Hepatocyte (in vitro differentiated cells): ENCODE results near the gene HECW1. TPM values are rescaled to one million over a fixed set of nuclear protein-coding genes. Genes with fewer than 3 reads are reported as not detected.

Experiments
- DNase-seq: peaks from one replicate; pipeline ENCODE4 v3.0.0-alpha.2; 2016; ENCODE audit warnings: low spot score
- H2AFZ ChIP-seq: fragments of 200-600 bp; sonication (generic); 2 replicates; pipeline ENCODE4 v1.6.0; 2016; ENCODE audit warnings: antibody characterized with exemption, mild to moderate bottlenecking
- H3K27ac ChIP-seq: fragments of 200-600 bp; sonication (generic); 2 replicates; pipeline ENCODE4 v1.5.1; 2016; ENCODE audit warnings: mild to moderate bottlenecking
- H3K27me3 ChIP-seq: fragments of 200-600 bp; sonication (generic); 2 replicates; pipeline ENCODE4 v1.6.1; 2016
- H3K36me3 ChIP-seq: fragments of 200-600 bp; sonication (generic); replicated peaks from 2 replicates; pipeline ENCODE4 v1.5.1; 2016; ENCODE audit warnings: low read depth; ENCODE audit not compliant: insufficient read depth
- H3K4me1 ChIP-seq: fragments of 200-600 bp; sonication (generic); 2 replicates; pipeline ENCODE4 v1.5.1; 2016; ENCODE audit warnings: mild to moderate bottlenecking, moderate library complexity; ENCODE audit not compliant: insufficient read depth
- H3K4me2 ChIP-seq: fragments of 200-600 bp; sonication (generic); 2 replicates; pipeline ENCODE4 v1.6.0; 2016
- H3K4me3 ChIP-seq: fragments of 200-600 bp; sonication (generic); 2 replicates; pipeline ENCODE4 v1.5.1; 2016; ENCODE audit warnings: mild to moderate bottlenecking
- H3K79me2 ChIP-seq: fragments of 200-600 bp; sonication (generic); 2 replicates; pipeline ENCODE4 v1.6.0; 2017; ENCODE audit warnings: mild to moderate bottlenecking
- H3K9me2 ChIP-seq: fragments of 200-600 bp; sonication (generic); replicated peaks from 2 replicates; pipeline ENCODE4 v1.6.0; 2017; ENCODE audit warnings: mild to moderate bottlenecking; ENCODE audit not compliant: insufficient read depth
- H3K9me3 ChIP-seq: fragments of 200-600 bp; sonication (generic); 2 replicates; pipeline ENCODE4 v1.5.1; 2016; ENCODE audit warnings: low read depth, mild to moderate bottlenecking
- H4K20me1 ChIP-seq: fragments of 200-600 bp; sonication (generic); 2 replicates; pipeline ENCODE4 v1.6.0; 2016; ENCODE audit warnings: mild to moderate bottlenecking; ENCODE audit not compliant: insufficient read depth, poor library complexity, severe bottlenecking
- EZH2 ChIP-seq: fragments of 200-600 bp; sonication (generic); IDR thresholded peaks from 2 replicates; pipeline ENCODE4 v1.6.1; 2016; ENCODE audit warnings: antibody characterized with exemption, mild to moderate bottlenecking, borderline replicate concordance
- EZH2phosphoT487 ChIP-seq: fragments of 200-600 bp; sonication (generic); IDR thresholded peaks from one replicate; pipeline ENCODE4 v1.6.1; 2018; ENCODE audit warnings: antibody characterized with exemption, mild to moderate bottlenecking, low read depth, moderate library complexity; ENCODE audit not compliant: unreplicated experiment, severe bottlenecking
- WGBS: methylation state at CpG from one replicate; pipeline ENCODE4 v1.1.6; 2016; ENCODE audit warnings: low lambda C conversion rate; ENCODE audit errors: missing lambda C conversion rate; 5-methylcytosine and 5-hydroxymethylcytosine counted together
- polyA plus RNA-seq: library from polyadenylated mRNA; unstranded; fragments of >200 nt; fragmentation: Nextera tagmentation; extraction: Ambion mirVana; gene quantifications from 2 replicates; pipeline ENCODE4 v1.2.1, GENCODE V29; 2016
- total RNA-seq: library from RNA; depleted of rRNA; stranded (reverse); fragments of >200 nt; gene quantifications from 2 replicates; pipeline ENCODE4 v1.2.3, GENCODE V29; 2014
- TF ChIP-seq, protein P1 (sequence below): fragments of 200-600 bp; sonication (generic); IDR thresholded peaks from 2 replicates; pipeline ENCODE4 v1.5.1; 2016; ENCODE audit warnings: antibody characterized with exemption, mild to moderate bottlenecking; ENCODE audit not compliant: poor library complexity

HECW1 gene
- total and polyA plus RNA-seq, 2 experiments from 2014 or later = 1.5 to 7.6 TPM

DNA sequence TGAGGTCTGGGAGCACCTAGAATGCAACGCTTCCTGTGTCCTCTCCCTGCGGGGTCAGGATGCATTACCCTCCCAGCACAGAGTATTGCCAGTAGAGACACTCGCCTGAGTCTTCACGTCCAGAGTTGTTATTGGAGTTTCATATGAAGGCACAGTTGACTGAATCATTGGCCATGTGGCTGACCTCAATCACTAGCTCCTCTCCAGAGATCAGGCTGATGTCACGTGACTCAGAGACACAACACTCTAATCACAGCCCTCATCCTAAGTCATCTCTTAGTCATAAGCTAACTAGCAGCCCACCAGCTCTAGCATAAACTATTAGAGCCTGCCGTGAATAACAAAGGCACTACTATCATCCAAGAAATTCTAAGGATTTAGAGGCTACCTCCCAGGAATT lies 107.8 kb downstream of the HECW1 start:
- WGBS = 84% methylated on average over 6 of the region's 6 CpGs
- TF ChIP-seq, protein P1, sequence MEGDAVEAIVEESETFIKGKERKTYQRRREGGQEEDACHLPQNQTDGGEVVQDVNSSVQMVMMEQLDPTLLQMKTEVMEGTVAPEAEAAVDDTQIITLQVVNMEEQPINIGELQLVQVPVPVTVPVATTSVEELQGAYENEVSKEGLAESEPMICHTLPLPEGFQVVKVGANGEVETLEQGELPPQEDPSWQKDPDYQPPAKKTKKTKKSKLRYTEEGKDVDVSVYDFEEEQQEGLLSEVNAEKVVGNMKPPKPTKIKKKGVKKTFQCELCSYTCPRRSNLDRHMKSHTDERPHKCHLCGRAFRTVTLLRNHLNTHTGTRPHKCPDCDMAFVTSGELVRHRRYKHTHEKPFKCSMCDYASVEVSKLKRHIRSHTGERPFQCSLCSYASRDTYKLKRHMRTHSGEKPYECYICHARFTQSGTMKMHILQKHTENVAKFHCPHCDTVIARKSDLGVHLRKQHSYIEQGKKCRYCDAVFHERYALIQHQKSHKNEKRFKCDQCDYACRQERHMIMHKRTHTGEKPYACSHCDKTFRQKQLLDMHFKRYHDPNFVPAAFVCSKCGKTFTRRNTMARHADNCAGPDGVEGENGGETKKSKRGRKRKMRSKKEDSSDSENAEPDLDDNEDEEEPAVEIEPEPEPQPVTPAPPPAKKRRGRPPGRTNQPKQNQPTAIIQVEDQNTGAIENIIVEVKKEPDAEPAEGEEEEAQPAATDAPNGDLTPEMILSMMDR = no peak
- TF ChIP-seq EZH2phosphoT487 (no peak), EZH2 (no peak)
- no peak overlapping the region for H2AFZ ChIP-seq

DNA sequence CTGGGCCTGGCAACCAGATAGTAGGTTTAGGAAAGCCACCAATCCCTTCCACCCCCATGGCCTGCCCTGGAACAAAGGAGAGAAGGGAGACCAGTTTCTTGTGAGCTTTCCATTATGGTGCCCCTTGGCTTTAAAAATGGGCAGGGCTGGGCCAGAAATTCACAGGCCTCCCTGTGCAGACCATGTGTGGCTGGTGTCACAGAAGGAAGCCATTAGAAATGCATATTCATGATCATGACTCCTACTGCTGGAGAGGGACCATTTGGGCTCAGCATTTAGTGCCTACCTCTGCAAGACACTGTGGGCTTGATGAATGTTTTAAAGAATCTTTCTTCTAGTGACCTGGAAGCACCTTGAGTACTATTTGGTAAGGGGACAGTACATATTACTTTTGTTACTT lies 108.3 kb downstream of the HECW1 start:
- no peak overlapping the region for H2AFZ ChIP-seq
- H3K27ac ChIP-seq = no peak overlapping the region

More for the DNA sequence above, 107.8 kb downstream of the HECW1 start:
- DNase-seq = no peak
- Histone ChIP-seq H3K4me2 (no peak overlapping the region), H3K9me3 (no peaks in the 10 kb centered on the region), H3K27me3 (no peaks in the 10 kb centered on the region), H3K36me3 (no peaks in the 10 kb centered on the region), H3K79me2 (no peaks in the 10 kb centered on the region), H3K4me3 (no peak overlapping the region), H3K4me1 (no peaks in the 10 kb centered on the region), H3K9me2 (no peaks in the 10 kb centered on the region), H4K20me1 (no peaks in the 10 kb centered on the region), H3K27ac (no peak overlapping the region)

DNA sequence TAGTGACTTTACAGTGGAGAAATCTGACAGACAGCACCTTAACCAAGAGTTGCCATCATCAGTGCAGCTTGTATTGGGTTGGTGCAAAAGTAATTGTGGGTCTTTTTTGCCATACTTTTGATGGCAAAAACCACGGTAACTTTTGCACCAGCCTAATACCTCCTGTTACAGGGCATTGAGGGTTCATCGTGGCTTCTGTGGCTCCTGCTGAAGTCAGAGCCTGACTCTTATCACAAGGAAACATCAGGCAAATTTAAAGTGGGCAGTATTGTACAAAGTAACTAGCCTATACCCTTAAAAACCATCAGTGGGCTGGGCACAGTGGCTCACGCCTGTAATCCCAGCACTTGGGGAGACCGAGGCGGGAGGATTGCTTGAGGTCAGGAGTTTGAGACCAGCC lies 117.4 kb downstream of the HECW1 start:
- Histone ChIP-seq H2AFZ (no peak overlapping the region), H3K9me2 (no peaks in the 10 kb centered on the region), H3K79me2 (no peaks in the 10 kb centered on the region), H3K4me3 (no peak overlapping the region), H3K27me3 (no peaks in the 10 kb centered on the region), H4K20me1 (no peaks in the 10 kb centered on the region), H3K9me3 (no peaks in the 10 kb centered on the region), H3K4me2 (no peak overlapping the region), H3K36me3 (no peaks in the 10 kb centered on the region), H3K27ac (no peak overlapping the region), H3K4me1 (no peaks in the 10 kb centered on the region)
- TF ChIP-seq EZH2 = no peak
- no peak for TF ChIP-seq EZH2phosphoT487
- TF ChIP-seq, protein P1 = no peak
- DNase-seq = no peak
- 93% methylated on average over 5 of the region's 5 CpGs for WGBS

More for the DNA sequence above, 108.3 kb downstream of the HECW1 start:
- H3K9me3 ChIP-seq = no peaks in the 10 kb centered on the region
- no peaks in the 10 kb centered on the region for H4K20me1 ChIP-seq
- H3K4me3 ChIP-seq = no peak overlapping the region
- no peak for TF ChIP-seq EZH2phosphoT487
- TF ChIP-seq, protein P1 = no peak
- no peak for TF ChIP-seq EZH2
- no peak overlapping the region for H3K4me2 ChIP-seq
- H3K9me2 ChIP-seq = no peaks in the 10 kb centered on the region
- H3K27me3 ChIP-seq = no peaks in the 10 kb centered on the region
- no peaks in the 10 kb centered on the region for H3K36me3 ChIP-seq
- no peak for DNase-seq
- H3K4me1 ChIP-seq = no peaks in the 10 kb centered on the region
- H3K79me2 ChIP-seq = no peaks in the 10 kb centered on the region

DNA sequence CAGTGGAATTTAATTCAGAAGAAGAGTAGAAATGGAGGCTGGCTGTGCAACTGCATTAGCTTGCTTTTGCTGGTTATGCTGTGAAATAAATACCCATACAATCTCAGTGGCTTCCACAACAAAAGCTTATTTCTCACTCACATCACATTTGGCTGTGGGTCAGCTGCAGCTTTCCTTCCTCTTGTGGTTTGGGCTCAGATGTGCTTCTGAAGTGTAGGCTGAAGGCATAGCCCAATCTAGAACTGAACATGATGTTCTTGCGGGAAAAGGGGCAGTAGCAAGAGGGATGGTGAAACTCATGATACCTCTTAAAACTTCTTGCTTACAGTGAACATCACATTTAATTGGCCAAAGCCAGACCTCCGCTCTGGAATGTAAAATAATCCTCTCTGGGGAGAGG lies 119.9 kb downstream of the HECW1 start:
- no peak overlapping the region for H3K4me3 ChIP-seq
- no peak overlapping the region for H3K4me2 ChIP-seq
- no peaks in the 10 kb centered on the region for H3K9me3 ChIP-seq
- H3K4me1 ChIP-seq = no peaks in the 10 kb centered on the region
- TF ChIP-seq, protein P1 = no peak
- TF ChIP-seq EZH2 (no peak), EZH2phosphoT487 (no peak)
- no peak overlapping the region for H2AFZ ChIP-seq
- no peaks in the 10 kb centered on the region for H3K9me2 ChIP-seq
- DNase-seq = no peak
- H4K20me1 ChIP-seq = no peaks in the 10 kb centered on the region
- no peaks in the 10 kb centered on the region for H3K79me2 ChIP-seq
- H3K27ac ChIP-seq = no peak overlapping the region
- no peaks in the 10 kb centered on the region for H3K36me3 ChIP-seq
- 72% methylated on average over 2 of the region's 2 CpGs for WGBS
- no peaks in the 10 kb centered on the region for H3K27me3 ChIP-seq
